22Rv1 (cell line): Measurements from ENCODE around the gene MACC1.

ENCODE experiments used
- CTCF ChIP-seq: fragments of 450-650 bp; IDR thresholded peaks from 2 replicates; pipeline ENCODE4 v1.5.1; 2017; ENCODE audit warnings: mild to moderate bottlenecking
- ZFX ChIP-seq: fragments of 450-650 bp; IDR thresholded peaks from 2 replicates; pipeline ENCODE4 v1.6.1; 2017; ENCODE audit warnings: antibody characterized with exemption, borderline replicate concordance

- no peak for TF ChIP-seq CTCF
- no peak for TF ChIP-seq ZFX
These were observed 6.2 kb upstream of the MACC1 start for GRCh38 chr7:20223356-20223755.
